ENCODE results near the gene SUSD1.
"Not testable (repeated sequence)": the region's sequence is repeated elsewhere in the genome, so short reads cannot be mapped to it uniquely, and the experiment has no call there.

SUSD1 gene

DNA sequence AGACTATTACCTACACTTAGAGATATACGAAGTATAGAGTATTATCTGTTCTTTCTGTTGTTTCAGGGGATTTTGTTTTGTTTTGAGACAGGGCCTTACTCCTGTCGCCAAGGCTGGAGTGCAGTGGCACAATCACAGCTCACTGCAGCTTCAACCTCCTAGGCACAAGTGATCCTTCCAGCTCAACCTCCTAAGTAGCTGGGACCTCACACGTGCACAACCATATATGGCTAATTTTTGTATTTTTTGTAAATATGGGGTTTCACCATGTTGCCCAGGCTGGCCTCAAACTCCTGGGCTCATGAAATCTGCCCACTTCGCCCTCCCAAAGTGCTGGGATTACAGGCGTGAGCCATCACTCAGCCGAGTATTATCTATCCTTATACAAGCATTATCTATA, 45.9 kb downstream of the SUSD1 start:
- DNase-seq: no peak

DNA sequence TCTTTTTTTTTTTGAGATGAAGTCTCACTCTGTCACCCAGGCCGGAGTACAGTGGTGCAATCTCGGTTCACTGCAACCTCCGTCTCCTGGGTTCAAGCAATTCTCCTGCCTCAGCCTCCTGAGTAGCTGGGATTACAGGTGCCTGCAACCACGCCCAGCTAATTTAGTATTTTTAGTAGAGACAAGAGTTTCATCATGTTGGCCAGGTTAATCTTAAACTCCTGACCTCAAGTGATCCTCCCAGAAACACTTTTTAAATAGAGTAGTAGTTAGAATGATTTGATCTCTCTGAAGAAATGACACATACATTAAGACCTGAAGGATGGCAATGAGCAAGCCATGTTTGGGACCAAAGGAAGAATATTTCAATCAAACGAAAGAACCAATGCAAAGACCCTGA, 46.7 kb downstream of the SUSD1 start:
- DNase-seq: not testable (repeated sequence)

DNA sequence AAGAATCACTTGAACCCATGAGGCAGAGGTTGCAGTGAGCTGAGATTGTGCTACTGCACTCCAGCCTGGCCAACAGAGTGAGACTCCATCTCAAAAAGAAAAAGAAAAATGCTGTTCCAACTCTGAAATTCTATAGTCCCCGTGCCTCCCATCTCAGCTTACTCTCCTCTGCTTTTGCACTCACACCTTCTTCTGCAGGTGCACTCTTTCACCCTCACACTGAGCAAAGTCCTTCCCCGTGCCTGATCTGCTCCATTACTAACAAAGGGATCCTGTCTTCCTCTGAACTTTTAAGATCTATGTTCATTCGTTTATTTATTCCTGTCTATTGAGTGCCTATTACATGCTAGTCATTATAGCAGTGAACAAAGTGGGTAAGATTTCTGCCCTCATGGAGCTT, 47.8 kb downstream of the SUSD1 start:
- no peak for DNase-seq

DNA sequence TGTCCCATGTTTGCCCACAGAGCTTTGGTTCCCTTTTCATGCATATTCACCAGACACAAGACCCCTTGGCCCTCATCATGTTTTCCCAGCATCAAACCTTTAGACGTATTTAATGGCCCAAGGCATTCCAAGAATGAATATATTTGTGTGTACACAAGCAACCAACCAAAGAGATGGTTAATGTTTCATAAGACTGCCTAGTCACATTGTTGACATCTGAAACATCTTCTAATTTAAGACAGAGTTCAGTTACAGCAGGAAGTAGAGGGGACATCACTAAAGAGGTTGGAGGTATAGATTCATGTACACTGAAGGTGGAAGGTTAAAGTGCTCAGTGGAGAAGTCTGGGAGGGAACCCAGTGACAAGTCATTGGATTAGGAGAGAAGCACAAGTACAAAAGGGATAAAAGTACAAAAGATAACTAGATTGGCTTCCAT, 49.1 kb downstream of the SUSD1 start:
- DNase-seq: no peak

DNA sequence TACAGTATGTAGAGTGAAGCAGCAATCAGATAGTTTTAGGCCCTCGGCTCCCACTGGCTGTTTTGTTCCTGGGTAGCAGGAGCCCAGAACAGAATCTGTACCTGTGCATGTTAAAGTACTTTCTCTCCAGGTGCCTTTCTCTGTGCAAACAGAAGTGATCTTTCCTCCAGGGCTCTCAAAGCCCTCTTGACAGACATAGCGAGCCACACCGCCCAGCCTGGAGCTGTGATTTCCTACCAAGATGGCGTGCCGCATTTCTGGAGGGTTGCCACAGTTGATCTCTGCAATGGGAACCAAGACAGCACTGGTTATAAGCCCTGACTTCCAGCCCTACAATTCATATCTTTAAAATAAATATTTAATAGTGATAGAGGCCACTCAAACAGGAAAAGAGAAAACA, 50.9 kb downstream of the SUSD1 start:
- DNase-seq: no peak

DNA sequence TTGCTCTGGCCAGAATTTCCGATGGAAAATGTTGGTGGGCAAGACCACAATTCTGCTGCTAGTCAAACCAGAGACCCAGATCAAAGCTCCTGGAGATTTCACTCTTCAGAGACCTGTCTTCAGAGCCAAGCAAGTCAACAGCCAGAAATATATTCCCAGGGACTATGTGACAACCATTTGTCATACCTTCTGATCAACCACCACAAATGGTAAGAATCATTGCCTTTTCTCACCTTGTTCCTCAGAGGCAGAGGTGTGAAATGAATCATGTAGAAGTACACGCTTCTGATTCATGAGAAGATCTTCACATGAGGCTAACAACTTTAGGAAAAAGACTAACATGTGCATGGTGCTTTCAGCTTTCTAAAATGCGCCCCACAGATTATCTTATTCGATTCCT, 53.5 kb downstream of the SUSD1 start:
- no peak for DNase-seq

DNA sequence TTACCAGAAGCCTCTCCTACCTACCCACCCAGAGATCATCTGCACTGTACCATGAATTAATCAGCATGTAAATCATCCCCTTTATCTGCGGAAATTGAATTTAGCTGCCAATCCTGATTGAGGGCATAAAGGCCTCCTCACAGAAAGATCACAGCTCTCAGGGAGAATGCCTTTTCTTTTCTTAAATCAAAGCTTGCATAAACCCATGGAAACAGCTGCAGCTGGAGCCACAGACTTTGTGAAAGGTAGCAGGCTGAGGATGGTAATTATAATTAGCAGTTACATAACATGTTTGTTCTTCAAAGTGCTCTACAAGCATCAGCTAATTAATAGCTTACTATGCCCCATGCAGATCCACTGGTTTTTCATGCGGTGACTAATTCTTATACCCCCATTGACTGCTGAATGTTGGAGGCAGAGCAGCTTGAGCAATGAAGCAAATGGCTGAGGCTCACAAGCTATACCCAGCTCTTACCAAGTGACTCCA, 54.6 kb downstream of the SUSD1 start:
- DNase-seq: no peak

DNA sequence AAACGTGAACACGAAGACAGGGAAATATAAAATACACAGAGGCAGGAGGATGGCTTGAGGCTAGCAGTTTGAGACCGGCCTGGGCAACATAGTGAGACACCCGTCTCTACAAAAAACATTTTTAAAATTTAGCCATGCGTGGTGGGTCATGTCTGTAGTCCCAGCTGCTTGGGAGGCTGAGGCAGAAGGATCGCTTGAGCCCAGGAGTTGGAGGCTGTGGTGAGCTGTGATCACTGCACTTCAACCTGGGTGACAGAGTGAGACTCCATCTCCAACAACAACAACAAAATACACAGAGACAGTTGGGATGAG, 55.1 kb downstream of the SUSD1 start:
- no peak for DNase-seq

DNA sequence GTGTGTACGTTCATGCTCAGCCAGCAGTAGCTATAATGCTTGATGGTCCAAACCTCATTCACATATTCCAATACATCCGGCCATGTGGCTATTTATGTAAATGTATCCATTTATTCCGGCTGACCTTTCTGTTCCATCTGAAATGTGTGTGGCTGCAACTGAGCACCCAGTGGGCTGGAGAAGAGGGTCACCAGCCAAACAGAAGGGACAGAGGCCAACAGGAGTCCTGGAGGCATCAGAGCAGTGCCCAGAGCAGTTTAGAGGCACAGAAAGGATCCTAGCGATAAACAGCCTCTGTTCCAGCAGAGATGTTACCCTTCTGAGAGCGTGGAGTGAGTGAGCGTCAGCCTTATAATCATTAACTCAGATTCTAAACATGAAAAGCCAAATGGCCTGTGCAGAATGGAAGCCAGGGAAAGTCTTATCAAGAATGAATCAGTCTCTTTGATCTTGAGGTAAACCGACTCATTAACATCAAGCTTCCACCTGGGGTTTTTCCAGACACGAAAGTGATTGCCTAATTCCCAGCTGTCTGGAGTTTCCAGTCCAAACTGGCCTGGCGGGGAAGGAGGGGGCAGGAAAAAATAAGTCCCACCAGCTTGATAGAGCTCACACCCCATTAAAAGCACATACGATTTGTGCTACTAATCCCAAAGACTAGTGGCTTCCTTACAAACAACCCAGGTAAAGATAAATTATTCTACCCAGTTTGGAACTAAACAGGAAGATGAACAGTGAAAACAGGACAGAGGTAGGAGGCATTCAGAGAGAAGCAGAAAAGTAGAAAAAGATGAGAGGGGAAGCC, 55.7 kb downstream of the SUSD1 start:
- DNase-seq: no peak

DNA sequence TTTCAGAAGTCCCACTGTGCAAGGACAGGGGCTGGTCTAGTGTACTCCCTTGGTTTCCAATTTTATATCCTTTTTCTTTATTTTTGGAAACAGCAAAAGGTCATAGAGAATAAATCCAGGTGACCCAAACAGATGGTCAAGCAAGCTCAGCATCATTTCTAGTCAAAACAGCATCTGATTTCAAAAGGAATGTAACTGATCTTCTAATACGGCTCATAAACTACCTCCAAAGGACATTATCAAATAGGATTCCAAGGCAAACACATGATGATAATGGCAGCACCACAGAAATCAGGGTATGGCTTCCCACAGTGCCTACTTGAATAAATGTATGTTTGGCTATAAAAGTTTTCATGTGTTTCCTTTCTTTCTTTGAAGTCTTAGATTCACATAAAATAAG, 57.1 kb downstream of the SUSD1 start:
- no peak for DNase-seq

DNA sequence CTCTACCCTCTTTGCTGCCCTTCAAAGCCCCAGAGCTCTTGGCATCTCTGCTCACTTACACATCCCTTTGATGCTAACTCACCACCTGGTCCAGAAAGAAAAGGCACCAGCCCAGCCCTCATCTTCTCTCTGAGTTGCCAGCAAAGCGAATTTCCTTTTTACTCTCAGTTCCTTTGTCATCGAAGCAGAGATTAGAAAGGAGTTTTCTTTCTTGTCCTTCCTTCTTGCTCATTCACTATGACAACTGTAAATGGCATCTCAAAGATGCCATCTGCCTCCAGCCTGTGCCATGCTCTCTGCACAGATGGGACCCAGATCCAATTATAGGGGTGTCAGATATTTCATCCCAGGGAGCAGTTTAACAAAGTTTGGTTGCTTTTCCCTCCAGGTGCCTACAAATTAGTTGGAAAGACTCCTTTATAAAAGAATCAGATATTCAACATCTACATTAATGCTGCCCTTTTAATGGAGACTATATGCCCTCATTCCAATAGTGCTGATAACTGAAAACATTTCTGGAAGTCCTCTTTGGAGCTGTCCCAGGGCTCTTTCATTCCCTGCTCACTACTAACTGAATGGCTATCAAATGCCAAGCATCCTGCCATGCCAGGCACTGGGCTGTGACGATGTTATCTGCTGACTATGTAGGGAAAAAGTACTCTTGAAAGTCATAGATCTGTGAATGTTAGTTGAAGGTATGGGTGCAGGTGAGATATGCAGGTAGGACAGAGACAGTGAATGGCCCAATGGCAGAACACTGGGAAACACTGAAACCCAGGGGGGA, 58.9 kb downstream of the SUSD1 start:
- no peak for DNase-seq

DNA sequence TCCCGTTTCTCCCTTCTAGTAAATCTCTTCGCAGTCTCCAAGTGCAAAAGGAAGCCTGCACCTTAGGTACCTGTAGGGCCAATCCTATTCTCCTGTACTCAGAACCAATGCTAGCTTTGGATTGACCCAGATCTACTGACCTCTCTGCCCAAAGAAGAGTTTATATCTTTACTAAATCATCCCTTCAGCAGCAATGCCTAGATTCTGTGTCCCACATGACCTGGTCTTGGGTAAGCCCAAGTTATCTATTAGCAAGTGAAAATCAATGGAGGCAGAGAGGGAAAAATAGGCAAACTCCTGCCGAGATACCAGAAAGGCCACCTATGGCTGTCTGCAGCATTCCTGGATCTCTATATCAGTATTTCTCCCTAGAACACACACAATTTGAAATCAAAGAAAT, 60.0 kb downstream of the SUSD1 start:
- DNase-seq: no peak

DNA sequence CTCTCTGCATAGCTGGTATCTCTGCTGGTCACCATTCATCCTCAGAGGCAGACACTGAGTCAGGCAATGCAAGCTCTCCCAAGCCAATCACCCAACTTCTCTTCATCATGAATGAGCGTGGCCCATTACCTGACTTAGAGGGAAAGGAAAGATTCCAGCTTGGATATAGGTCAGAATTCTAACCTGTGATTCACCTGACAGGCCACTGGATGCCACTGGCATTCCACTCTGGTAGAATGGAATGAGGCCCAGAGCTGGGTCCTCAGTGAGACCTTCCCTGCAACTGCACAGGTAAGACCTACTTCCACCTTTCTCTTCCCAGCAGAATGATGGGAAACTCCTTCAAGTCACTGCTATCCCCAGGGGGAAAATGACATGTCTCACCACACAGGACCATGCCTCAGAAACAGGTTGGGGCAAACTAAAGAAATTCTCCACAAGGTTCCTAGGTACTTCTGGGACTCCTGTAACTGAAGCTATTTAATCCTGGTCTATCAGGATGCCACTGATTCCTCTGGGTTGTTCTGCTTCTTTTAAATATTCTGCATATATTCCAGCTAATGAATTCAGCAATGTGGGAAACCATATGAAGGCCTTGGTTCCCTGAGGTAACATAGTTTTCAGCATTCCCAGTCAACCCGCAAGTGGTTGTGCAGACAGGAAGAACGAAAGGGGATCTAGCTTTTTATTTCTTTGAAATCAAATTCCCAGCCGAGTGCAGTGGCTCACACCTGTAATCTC, 62.0 kb downstream of the SUSD1 start:
- no peak for DNase-seq

DNA sequence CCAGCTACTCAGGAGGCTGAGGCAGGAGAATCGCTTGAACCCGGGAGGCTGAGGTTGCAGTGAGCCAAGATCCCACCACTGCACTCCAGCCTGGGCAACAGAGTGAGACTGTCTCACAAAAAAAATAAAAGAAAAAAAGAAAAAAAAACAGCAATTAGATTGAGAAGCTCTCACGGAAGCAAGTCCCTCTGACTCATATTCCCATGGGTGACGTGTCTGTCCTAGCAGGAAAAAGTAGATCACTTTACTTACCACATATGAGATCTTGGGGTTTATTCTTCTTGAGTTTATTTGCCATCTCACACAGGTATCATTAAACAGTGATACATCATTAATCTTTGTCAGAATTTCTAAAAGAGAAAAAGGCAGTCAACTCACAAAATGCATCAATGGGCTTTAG, 62.6 kb downstream of the SUSD1 start:
- no peak for DNase-seq

DNA sequence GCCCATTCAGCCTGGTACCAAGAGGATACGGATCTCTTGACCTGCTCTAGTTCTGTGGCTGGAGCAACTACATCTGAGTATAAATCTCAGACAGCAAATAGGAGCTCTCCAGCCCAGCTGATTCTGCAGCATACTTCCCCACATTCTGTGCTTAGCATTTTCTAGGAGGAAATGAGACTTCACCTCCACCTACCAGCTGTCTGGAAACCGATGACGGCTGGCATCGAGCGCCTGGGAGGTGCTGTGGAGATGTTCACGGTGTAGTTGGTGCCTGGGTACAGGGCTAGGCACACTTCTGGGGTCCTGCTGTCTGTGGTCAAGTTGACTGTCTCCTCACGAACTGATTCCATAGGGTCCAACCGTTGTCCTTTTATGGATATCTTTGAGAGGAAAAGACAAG, 63.6 kb downstream of the SUSD1 start:
- no peak for DNase-seq

DNA sequence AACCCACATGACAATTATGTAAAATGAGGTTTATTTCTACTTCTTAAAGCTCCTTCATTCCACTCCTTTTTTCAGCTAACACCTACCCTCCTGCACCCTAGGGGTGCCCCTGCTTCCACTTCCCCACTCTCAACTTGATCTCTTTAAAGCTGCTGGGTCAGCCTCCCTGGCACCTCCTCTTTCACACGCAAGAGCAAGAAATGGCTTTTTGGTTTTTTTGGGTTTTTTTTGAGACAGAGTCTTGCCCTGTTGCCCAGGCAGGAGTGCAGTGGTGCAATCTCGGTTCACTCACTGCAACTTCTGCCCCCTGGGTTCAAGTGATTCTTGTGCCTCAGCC, 64.4 kb downstream of the SUSD1 start:
- no peak for DNase-seq

DNA sequence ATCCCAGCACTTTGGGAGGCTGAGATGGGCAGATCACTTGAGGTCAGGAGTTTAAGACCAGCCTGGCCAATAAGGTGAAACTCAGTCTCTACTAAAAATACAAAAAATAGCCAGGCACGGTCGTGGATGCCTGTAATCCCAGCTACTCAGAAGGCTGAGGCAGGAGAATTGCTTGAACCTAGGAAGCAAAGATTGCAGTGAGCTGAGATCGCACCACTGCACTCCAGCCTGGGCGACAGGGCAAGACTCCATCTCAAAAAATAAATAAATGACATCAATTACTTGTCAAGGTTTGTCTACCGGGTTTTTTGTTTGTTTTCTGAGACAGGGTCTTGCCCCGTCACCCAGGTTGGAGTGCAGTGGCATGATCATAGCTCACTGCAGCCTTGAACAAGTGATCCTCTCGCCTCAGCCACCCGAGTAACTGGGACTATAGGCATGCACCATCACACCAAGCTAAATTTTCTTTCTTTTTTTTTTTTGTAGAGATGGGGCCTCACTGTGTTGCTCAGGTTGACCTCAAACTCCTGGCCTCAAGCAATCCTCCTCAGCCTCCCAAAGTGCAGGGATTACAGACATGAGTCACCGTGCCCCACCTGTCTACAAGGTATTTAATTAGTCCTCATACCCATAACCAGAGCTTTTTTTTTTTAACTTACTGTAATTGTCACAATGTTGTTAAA, 64.9 kb downstream of the SUSD1 start:
- no peak for DNase-seq

DNA sequence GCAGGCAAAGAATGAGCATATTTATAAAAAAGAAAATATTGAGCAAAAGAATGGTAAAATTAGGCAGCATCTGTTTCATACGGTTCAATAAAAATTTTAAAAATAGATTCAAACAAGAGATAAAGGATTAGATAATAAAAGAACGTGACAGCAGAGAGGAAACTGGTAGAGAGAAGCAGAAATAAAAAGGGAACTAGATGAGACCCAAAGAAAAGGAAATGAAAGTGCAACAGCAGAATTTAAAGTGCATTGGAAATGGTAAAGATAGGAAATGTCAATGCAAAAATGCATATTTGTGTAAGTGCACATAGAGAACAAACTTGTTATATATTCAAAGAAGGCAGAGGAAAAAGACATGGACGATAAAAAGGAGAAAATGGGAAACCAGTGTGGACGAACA, 70.2 kb downstream of the SUSD1 start:
- no peak for DNase-seq

DNA sequence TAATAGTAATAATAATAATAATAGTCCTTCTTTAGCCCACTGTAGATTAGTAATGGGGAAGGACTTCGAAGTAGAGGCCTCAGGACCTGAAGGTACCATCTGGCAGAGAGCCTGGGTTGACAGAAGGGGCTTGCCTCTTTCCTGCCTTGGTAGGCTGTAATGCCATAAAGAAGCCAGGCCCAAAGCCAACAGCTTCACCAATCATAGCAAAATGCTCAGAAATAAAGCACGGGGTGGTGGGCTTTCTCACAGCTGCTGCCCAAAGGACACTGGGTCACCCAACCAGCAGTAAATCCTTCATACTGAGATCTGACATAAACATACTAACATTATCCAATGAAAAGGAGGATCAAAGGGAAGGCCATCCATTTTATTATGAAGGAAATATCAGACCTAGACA, 70.7 kb downstream of the SUSD1 start:
- no peak for DNase-seq

DNA sequence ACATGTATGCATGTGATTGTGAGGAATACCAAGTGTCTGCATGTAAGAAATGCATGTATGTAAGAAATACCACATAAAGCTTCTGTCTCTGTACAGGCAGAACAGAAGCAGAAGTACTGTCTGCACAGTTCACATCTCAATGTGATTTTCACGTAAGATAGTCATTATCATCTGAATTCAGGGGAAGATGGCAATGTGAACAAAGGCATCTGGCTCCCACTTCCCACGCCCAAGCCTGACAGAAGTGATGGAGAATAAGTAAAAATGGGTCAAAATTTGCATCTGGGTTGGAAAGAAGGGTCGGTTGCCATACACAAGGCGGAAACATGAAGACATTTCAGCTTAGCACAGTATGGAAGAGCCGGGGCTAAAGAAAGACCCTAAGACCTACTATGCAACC, 71.7 kb downstream of the SUSD1 start:
- no peak for DNase-seq

DNA sequence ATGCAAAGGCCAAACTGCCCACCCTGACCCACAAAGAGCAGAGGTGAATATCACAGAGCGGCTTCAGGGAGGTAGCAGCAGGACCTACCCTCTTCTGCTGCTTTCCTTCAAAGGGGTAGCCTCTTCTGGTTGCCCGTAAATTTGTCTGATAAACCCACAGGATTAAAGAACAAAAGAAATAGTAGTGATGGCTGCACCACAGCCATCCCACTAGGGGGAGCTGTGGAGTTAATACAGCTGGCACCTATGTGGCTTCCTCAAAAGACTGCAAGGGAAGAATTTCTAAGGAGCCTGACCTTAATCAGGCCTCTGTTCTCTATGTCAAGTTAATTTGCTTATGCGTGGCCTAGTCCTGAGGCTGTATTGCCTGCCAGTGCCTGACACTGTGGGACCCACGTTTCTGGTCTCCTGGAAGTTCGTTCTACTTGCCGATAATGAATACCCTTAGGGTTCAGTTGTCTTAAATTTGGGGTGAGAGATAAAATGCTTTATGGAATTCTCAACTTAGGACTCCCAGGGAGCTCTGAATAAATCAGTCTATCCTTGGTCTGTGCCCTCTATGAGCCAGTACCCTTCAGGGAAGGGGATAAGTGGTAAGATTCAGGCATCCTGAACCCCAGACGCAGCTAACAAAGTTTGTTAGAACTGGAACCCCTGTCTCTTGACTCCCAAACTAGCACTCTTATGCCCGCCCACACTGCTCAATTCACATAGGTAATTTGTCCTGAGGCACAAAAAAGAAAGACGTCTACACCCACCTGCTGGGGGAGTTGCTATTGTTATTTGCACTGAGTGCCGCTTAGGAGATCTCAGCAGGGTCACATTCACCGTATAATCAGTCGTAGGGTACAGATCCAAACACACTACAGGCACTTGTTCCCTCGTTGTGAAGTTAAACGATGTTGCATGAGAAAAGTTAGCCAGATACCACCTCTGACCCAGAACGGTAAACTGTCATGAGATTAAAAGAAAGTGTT, 77.1 kb downstream of the SUSD1 start:
- peak; percentile 89 for DNase-seq
